NCI-H1930 (cell line): ENCODE data around the gene NOS3.
A peak's percentile ranks its signal among the peaks of the same experiment; 100 is the strongest.

ENCODE experiments used
- DNase-seq, 2 experiments: peaks; one replicate each; lab custom pipeline; 2025; lab: John Stamatoyannopoulos, UW

NOS3 gene

DNA sequence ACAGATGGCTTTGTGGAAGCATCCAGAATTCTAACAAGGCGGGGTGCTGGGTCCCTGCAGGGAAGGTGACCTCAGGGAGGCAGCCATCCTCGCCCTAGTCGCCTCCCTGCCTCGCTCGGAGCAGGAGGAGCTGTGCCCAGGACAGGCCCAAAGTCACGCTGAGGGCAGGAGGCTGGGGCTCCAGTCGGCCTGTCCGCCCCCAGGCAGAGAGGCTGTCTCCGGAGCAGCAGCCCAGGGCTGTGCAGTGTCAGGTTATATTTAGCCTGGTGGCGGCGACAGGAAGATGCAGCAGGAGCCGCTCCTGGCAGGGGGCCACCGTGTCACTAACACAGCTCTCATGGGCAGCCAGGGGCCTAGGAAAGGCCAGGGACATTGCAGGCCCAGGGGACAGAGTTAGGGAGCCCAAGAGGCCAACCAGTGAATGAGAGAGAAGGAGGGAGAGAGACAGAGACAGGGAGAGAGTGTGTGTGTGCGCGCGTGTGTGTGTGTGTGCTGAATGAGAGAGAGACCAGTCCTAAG, 26.2 kb upstream of the NOS3 start:
- DNase-seq, result no peak

DNA sequence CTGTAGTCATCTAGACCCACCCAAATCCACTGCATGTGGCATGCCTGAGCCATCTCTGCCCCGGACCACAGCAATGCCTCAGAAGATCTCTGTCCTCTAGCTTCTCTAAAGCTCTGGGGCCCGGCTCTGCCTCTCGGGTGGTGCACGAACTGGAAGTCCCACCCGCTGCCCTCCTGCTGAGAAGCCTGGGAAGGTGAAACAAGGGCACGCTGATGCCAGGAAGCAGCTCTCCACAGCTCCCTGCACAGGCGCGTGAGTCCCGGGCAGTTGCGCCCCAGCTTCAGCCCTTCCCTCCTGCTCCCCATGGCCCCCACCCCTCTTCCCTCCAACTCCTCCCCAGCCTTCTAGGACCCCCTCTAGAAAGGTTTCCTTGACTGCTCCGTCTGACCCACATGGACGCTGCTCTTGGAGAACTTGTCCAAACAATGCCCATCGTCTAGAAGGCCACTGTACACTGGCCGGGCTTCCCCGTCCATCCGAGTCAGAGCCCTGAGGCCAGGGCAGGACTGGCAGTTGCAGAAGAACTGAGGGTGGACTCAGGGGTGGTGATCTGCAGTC, 25.5 kb upstream of the NOS3 start:
- no peak for DNase-seq

DNA sequence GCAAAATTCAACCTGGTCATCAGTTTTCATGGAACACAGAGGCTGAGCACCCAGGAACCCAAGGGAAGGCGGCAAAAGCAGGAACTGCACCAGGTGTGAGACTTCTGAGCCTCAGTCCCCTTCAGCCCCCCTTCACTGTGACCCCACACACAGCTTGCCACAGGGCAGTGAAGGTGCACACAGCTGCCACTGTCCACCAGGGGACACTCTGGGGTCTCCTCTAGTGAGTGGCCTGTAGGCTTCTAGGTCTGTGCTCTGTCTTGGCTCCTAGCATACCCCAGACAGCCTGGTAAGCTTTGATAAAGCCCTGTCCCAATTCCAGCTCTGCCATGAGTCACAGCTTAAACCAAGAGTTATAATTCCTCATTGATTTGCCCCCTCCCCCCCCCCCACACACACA, 24.8 kb upstream of the NOS3 start:
- DNase-seq, result no peak

DNA sequence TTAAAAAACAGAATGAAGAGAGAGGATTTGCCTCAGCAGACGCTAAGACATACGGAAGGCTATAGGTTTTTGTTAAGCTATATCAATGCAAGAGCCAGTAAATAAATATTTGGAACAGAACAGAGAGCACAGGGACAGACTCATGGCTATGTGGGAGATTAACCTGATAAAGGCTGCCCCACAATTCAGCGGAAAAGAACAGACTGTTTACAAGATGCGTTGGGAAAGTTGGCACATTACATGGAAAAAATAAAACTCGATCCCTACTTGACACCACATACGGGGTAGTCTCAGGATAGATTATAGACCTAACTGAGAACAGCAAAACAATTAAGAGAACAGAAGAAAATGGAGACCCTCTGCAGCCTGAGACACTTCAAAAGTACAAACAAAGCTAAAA, 23.5 kb upstream of the NOS3 start:
- no peak for DNase-seq

DNA sequence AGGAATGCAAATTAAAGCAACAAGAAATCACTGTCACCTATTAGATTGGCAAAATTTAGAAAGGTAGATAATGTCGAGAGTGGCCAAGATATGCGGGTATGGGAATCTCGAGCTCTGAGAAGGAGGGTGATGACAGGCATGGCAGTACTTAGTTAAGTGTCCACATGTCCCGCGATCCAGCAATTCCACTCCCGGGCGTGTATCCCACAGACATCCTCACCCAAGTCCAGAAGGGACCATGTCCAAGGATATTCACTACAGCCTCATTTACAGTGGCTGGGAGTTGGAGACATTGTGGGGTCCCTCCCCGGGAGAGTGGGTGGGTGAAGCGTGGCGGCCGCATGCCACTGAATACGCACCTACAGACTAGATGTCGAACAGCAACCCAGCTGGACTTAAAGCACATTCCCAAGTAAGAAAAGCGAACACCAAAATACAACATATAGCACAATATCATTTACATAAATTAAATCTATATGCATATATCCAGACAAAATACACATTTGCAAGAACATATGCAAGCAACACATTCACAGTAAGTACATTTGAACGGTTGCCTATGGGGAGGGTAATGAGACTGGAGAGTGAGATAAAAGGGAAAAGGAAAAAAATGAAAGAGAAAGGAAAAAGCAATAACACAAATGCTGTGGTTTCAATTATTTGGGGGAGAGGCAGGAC, 22.6 kb upstream of the NOS3 start:
- no peak for DNase-seq

DNA sequence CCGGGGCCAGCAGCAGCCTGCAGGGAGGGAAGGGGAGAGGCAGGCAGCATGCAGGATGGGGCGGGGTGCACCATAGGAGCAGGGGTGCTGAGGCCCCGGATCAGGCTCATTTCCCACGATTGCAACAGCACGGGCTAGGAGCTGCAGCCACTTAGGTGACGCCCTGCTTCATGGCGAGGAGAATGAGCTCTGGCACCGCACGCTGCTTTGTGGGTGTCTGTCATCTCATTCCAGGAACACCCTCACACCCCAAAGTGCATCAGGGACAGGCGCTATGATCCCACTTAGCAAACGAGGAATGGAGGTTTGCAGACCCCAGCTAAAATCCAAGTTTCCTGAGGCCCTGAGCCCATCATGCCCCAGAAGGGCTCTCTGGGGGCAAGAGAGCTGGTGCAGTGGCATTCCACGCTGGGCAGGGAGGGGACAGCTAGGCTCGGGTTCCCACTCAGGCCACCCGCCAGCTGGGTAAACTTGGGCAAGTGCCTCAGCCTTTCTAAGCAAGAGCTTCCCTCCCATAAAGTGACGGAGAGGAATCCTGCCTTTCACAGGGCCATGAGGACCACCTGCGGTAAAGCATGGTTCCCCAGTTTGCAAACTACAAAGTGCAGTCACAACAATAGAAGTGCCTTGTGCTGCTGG, 22.0 kb upstream of the NOS3 start:
- DNase-seq, result no peak

DNA sequence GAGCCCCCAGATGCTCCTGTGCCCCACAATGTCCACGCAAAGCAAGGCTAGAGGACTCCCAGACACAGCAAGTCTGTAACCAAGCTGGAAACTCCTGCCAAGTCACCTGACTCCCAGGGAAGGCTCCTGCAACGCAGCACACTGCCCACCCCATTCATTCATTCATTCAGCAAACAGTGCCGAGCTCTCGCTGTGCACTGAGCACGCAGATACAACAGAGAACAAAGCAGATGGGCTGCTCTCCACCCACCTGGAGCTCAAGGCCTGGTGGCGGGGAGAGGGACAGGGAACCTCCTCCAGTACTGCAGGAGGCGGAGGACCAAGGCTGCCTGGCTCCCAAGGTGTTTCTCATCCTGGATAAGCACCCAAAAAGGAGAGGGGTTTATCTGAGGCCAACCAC, 21.3 kb upstream of the NOS3 start:
- no peak for DNase-seq

DNA sequence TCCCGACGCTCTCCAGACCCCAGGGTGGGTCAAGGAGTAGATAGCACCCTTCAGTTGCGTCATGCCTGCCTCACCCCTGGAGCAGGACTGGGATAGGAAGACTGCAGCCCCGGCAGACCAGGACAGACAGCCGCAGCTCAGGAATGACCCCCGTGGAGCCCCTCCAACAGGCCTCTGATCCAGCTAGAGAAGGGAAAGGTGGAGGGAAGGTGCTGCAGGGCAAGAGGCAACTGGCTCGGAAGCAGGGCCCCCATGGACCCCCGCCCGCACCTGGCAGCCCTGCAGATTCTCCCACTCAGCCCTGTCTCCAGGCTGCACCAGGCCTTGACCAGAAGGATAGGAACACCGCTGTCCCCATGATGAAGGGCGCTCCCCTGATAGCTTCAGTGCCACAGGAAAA, 20.4 kb upstream of the NOS3 start:
- DNase-seq, result no peak

DNA sequence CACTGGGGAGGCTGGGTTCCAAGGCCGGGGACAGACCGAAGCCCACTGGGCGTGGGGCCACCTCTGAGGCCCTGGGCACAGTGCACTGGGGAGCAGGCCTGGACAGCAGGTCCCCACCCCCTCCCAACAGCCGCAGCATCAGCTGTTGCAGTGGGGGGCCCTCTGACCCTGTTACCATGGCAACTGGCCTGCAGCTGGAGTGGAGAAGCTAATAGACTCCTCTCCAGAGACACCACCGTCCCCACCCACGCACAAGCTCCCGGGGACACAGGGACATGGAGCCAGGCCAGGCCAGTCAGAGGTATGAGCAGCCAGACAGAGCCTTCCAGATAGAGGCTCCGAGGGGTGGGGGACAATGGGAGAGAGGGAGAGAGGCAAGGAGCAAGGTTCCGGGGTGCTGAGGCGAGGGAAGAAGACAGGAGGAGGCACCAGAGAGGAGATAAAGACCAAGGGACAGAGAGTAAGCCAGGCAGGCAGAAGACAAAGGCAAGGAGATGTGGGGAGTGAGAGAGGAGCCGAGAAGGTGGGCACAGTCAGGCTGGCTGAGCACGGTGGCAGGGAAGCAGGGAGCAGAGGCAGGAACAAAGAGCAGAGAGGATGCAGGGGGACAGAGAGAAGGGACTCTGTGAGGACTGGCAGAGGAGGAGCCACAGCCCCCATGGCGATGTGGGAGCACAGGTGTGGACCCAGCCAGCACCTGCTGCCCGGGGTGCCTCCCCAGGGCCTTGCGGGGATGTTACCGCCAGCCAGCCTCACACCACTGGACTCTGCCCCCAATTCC, 19.4 kb upstream of the NOS3 start:
- no peak for DNase-seq

DNA sequence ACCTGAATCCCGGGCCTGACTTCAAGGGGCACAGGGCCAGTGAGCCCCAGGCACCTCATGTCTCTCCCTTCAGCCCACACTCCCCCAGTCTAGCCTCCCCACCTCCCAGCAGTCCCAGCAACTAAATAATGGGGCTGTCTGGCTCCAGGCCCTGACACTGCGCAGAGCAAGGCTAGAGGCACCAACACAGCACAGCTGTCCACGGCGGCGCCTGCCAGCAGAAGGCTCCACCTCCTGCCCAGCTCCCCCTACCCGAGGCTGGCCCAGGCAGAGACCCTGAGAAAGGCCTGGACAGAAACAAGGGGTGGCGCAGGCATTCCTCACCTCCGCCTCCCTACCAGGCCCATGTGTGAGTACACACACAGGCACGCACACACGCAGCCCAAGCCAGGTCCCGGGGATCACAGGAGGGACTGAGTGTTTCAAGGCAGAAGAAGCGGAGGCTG, 18.8 kb upstream of the NOS3 start:
- no peak for DNase-seq

DNA sequence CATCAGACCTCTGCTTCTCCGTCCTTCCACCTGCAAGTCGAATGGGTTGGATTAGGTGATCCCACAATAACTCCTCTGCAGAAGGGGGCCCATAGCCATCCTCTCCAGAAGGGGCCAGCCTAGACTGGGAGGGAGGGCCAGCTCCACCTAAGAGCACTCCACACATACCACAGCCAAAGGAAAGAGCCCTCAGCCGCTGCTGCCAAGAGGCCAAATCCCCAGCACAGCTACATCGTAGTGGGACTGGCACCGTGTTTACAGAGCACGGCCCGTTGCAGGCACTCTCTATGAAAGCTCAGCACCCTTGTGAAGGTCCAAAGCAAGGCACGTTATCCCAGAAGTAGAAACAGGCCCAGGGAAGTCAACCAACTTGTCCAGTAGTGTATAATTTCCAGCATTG, 18.1 kb upstream of the NOS3 start:
- DNase-seq, result no peak

DNA sequence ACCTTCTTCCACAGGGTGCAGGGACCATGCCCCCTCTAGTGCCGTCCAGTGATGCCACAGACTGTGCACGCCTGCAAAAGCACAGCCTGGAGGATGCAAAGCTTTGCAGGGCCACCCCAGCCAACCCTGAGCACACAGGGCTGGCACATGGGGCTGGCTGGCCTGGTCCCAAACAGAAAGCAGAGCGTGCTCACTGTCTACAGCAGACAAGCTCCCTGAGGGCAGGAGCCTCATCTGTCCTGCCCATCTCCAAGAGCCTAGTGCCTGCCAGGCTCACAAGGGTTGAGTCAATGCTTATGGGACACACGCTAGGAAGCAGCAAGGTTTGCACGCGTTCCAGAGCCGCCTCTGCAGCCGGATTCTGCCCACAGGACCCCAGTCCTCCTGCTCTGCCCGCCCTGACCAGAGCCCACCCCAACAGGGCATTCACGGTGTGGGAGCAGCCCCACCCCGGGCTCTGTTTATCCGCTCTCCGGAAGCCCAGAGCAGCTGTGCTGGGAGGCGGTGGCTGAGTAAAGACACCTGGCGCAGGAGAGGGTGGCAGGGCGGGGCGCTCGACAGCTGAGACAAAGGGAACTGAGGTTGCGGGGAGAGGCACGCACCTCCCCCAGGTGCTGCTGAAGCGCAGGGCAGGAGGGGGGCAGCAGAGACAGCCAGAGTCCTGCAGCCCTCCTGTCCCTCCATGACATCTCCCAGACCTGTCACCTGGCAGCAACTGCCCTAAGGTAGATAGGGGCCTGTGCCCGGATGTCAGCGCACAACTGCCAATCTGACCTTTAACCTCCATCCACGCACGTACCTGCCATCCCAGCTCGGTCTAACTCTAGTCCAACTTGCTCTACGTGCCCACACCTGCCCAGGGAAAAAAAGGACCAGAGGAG, 17.0 kb upstream of the NOS3 start:
- no peak for DNase-seq

DNA sequence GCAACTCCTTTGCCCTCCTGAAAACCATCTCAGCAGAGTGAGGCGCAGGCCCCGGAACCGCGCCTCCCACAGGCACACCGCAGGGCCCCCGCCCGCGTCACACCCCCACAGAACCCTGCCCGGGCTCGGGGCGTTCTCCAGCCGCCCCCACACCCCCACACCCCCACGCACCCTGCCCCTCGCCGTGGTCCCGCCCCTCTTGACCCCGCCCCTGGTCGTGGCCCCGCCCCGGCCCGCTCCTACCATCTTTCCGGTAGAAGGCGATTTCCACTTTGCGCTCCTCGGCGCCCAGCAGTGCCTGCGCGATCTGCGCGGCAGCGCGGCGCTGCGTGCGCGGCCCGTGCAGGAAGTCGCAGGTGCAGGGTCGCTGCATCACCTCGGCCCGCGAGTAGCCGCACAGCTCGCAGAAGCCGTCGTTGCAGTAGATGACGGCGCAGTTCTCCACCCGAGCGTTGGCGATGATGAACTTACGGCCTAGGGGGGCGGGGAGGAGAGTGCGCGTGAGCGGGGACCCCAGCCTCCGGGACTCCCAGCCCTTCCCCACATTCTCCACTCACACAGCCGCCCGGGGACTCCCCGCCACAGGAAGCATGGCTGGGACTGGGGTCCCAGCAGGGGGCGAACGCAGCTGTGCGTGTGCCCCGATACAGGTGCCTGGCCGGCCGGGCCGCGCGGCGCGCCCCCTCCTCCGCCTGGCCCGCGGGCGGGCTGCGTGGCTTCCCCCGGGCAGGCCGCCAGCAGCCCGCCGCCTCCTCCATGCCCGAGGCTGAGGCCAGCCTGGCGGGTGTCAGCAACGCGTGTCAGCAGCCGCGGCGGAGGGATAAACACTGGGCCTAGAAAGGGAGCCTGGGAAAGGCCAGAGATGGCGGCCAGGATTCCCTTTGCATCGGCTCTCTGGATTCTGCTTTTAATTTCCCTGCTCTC, 16.1 kb upstream of the NOS3 start:
- DNase-seq, result peak; percentile 55 to 56

DNA sequence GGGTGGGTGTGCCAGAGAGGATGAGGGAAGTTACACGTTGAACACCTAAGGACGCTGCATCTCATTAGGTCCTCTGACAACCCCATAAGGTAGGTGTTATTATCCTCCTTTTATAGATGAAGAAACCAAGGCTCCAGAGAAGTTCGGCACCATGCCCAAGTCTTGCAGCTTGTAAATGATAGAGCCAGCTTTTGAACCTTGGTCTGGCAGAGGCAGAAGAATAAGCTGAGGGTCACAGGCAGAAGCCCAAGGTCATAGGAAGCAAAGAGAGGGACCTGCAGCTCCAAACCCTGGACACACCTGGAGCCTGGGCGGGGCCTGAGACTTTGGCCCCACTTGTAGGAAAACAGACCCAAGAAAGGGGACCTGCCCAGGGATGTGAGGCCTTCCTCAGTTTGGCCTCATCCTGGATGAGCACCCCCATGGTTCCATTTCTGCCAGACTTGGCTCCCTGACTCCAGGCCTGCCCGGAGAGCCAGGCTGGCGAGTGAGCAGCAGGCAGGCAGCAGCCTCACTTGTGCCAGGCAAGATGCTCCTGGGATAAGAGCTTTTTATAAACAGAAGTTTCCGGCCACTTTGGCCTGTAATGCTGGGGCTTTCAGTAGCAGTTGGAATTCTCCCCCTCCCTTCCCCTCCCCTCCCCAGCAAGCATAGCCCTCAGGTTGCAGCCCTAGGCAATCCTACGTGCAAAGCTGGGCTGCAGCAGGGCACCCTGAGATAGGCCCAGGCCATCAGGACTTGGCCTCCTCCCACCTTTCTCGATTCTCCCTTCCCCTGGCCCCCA, 15.1 kb upstream of the NOS3 start:
- no peak for DNase-seq

DNA sequence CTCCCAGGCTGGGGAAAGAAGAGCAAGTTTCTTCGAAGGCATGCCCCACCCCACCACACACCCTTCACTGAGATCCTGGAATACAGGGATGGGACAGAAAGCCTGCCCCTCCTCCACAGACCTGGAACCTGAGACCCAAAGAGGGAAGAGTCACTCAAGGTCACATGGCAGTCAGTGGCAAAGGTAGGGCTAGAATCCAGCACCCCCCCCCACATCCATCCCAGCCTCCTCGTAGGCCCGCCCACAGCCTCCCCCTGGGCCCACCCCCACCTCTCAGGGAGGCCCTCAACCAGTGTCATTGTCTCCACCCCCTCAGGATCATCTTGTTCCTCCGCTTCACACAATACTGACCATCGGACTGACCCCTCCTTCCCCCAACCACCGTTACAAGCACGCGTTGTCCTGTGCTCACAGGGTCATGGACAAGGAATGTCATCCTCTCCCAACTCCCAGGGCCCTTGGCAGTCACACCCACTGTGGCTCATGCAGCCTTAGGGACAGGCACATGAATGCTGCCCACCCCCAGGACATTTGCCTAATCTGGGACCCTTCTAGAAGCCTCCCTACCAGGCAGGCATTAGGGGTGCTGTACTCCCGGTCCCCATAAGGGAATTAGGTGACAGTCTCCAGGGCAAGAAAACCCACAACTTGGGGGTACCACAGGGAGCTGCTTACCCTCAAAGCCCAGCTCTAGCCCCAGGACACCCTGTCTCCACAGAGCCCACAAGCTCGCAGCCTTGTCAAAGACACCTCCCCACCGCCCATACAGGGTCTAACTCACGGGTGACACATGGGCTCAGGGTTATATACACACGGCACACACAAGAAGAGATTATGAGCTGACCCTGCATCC, 14.1 kb upstream of the NOS3 start:
- DNase-seq, result no peak

DNA sequence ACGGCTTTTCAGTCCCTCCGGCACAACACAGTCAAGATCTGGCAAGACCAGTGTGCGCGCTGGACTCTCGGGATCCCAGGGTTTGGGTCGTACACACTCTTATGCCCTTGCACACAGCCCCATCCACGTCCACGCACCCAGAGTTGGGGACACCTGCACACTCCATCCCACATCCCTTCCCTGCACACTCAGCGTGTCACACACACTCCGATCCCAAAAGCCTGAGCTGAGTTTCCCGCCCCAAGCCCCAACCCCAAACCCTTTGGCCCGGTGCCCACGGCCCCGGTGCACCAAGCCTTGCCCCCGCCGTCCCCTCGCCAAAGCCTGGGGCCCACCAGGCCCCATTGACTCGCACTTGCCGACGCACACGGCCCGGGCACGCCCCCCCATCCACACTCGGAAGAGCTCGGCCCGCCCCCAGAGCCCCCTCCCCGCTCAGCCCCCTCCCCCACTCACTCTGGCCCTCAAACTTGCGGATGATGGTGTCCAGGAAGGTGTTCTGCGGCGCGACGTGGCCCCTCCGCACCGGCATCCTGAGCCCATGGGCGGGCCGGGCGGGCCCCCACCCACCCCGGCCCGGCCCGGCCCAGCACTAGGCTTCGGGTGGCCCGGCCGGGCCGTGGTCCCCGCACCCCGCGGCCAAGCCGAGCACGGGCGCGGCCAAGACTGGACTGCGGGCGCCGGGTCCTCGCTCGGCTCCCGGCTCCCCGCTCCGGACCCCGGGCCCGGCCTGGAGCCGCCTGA, 13.3 kb upstream of the NOS3 start:
- no peak for DNase-seq

DNA sequence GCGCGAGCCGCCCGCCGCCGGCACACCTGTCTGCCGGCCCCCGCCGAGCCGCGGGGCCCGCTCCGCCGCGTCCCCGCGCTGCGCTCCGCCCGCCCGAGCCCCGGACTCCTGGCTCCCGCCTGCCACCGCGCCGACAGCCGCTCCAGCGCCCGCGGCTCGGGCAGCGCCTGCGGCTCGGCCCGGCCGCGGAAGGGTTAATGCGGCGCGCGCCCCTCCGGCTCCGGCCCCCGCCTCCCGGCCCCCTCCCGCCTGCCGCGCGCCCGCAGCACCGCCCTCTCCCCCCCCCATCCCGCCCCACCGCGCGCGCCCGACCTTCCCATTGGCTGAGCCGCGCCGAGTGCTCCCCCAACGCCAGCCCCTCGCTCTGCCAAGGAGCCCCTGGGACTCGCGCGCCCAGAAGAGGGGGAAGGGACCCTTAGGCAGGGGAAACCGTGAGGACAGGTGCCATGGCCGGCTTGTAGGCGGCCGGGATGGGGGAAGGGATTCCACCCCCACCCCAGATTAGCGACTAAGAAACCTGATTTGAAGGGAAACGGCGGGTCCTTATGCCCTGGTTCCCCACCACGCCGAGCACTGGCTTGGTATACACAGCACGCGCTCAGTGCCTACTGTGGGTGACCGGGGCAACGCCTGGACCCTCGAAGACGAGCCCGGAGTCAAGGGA, 12.6 kb upstream of the NOS3 start, which contains the start of gene KCNH2:
KCNH2 (minus strand) TSS at position 196 of the 664 bp plus-strand sequence. CDS start 408 bp downstream, outside the sequence.
- DNase-seq, result peak; percentile 80 to 82
